GM12865 (cell line): ENCODE data around the gene FBXW7.

Experiments
- DNase-seq: peaks from one replicate; pipeline ENCODE4 v3.0.0; 2010; ENCODE audit warnings: low read depth
- H3K4me3 ChIP-seq: 2 replicates; pipeline ENCODE4 v1.5.1; 2011; ENCODE audit warnings: mild to moderate bottlenecking, low read depth, low read length, control low read depth
- TF ChIP-seq, protein P1 (sequence below): IDR thresholded peaks from 2 replicates; pipeline ENCODE4 v1.5.1; 2011; ENCODE audit warnings: low read length, control low read depth, low read depth, inconsistent platforms; ENCODE audit not compliant: insufficient read depth; ENCODE audit errors: missing control alignments

Gene FBXW7

GRCh38 chr4:152467101-152467500 is 68.8 kb downstream of the FBXW7 start:
- TF ChIP-seq, protein P1, sequence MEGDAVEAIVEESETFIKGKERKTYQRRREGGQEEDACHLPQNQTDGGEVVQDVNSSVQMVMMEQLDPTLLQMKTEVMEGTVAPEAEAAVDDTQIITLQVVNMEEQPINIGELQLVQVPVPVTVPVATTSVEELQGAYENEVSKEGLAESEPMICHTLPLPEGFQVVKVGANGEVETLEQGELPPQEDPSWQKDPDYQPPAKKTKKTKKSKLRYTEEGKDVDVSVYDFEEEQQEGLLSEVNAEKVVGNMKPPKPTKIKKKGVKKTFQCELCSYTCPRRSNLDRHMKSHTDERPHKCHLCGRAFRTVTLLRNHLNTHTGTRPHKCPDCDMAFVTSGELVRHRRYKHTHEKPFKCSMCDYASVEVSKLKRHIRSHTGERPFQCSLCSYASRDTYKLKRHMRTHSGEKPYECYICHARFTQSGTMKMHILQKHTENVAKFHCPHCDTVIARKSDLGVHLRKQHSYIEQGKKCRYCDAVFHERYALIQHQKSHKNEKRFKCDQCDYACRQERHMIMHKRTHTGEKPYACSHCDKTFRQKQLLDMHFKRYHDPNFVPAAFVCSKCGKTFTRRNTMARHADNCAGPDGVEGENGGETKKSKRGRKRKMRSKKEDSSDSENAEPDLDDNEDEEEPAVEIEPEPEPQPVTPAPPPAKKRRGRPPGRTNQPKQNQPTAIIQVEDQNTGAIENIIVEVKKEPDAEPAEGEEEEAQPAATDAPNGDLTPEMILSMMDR: no peak
- no peak overlapping the region for H3K4me3 ChIP-seq

DNA sequence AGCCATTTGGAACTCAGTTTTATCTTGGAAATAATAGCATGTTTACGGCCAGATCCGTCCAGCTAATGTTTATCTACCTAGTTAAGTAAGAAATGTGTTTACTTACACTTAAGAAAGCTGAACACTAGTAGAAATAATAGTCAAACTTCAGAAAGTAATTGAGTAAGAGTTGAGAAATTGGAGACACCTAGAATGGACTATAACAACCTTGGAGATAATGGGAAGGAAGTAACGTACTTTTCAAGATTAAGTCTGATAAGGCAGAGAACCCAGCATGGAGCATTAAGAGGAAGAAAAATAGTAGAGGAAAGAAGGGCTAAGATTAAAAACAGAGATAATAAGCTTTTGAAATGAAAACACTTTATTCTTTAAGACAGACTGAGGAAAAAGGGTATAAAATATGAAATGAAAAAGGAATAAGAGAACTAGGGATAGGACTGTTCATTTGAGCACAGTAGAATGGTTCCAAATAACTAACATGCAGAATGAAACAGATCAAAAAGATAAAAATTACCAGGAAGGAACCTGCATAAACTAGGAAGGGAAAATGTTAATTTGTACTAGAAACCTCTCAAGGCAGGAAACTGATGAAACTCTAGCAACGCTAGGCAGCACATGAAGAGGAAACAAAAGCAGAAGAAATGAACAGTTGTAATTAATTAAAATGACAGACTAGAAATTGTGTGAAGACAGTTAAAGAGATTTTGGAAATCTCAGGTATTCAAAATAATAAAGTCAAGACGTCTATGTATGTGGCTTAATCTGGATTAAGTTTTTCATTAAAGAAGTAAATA is 71.7 kb downstream of the FBXW7 start:
- H3K4me3 ChIP-seq: no peak overlapping the region
- no peak for DNase-seq
- TF ChIP-seq, protein P1: no peak

More at GRCh38 chr4:152467101-152467500, 68.8 kb downstream of the FBXW7 start:
- no peak for DNase-seq

GRCh38 chr4:152463562-152463961 is 72.3 kb downstream of the FBXW7 start:
- H3K4me3 ChIP-seq: no peak overlapping the region
- TF ChIP-seq, protein P1: no peak

DNA sequence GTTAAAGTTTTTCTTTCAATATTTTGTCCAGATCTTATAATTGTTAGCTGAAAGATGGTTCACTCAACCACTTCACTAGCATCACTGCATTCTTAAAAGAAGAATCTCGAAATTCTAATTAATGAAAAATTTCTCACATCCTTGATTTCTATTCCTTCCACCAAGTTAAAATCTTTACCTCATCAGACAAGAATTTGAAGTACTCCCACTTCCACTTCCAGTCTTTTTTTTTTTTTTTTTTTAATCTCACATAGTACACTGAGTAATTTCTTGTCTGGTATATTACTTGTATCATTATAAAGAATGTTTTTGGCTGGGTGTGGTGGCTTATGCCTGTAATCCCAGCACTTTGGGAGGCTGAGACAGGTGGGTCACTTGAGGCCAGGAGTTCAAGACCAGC is 73.2 kb downstream of the FBXW7 start:
- no peak for DNase-seq
- TF ChIP-seq, protein P1: no peak
- H3K4me3 ChIP-seq: no peak overlapping the region

More at GRCh38 chr4:152463562-152463961, 72.3 kb downstream of the FBXW7 start:
- DNase-seq: no peak

DNA sequence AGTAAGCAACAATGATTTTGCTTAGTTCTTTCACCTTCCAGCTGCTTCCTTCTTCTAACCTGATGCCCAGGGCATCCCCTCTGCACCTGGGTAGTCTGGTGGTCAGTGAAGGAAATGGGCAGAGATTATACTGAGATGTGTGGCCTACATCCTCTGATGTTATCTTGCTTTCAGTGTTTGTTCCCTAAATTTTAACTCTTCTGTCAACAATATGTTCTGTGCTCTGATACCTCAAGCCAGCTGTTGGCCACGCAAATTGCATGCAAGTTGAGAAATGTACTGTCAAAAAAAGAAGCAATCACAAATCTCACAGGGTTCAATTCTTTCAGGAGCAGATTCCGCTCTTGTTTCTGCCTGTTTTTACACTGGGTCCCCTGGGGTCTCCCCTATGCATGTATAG is 73.8 kb downstream of the FBXW7 start:
- TF ChIP-seq, protein P1: no peak
- peak; percentile 44 for DNase-seq
- H3K4me3 ChIP-seq: no peak overlapping the region

GRCh38 chr4:152460488-152460887 is 75.4 kb downstream of the FBXW7 start:
- H3K4me3 ChIP-seq: no peak overlapping the region
- DNase-seq: peak; percentile 45
- TF ChIP-seq, protein P1: peak; percentile 15

DNA sequence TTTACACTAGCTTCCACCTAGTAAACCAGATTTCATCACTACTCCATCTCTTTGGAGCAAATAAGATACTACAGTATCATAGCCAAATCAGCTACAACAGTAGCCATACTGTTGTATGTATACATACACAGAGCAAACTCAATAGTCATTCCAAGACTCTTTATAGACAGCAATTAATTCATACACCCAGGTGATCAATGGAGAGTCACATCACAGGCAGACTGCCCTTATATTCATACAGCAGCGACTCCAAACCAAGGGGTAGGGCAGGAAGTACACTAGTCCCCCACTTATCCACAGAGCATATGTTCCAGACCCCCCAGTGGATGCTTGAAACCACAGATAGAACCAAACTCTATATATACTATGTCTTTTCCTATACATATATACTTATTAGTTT is 76.6 kb downstream of the FBXW7 start:
- H3K4me3 ChIP-seq: no peak overlapping the region

More for the DNA sequence above, 76.6 kb downstream of the FBXW7 start:
- TF ChIP-seq, protein P1: no peak
- DNase-seq: no peak
